HG02798 (cell line): Measurements from ENCODE around the gene SIK3.

Experiments used
- ATAC-seq: cut with Tn5 transposase; IDR thresholded peaks from one replicate; pipeline ENCODE4 v1.9.1; 2021; ENCODE audit warnings: mild to moderate bottlenecking; ENCODE audit not compliant: unreplicated experiment, poor library complexity

SIK3 gene

GRCh38 chr11:117081908-117082307 lies 16.3 kb downstream of the SIK3 start:
- ATAC-seq: no peak

GRCh38 chr11:117080370-117080769 lies 17.9 kb downstream of the SIK3 start:
- no peak for ATAC-seq

- ATAC-seq: no peak
Measured at GRCh38 chr11:117076941-117077691, 21.1 kb downstream of the SIK3 start.

GRCh38 chr11:117075186-117075585 lies 23.0 kb downstream of the SIK3 start:
- ATAC-seq: no peak

- ATAC-seq: peak; percentile 9
Measured at GRCh38 chr11:117074119-117074518, 24.1 kb downstream of the SIK3 start.

- ATAC-seq: peak; percentile 42
Measured at GRCh38 chr11:117073539-117073938, 24.7 kb downstream of the SIK3 start.

GRCh38 chr11:117072517-117073461 lies 25.4 kb downstream of the SIK3 start:
- peak; percentile 2 for ATAC-seq

GRCh38 chr11:117071344-117071787 lies 26.9 kb downstream of the SIK3 start:
- ATAC-seq: no peak

- no peak for ATAC-seq
Measured at GRCh38 chr11:117070016-117070415, 28.2 kb downstream of the SIK3 start.

GRCh38 chr11:117068303-117068860 lies 29.8 kb downstream of the SIK3 start:
- ATAC-seq: no peak

GRCh38 chr11:117066959-117067358 lies 31.3 kb downstream of the SIK3 start:
- ATAC-seq: no peak

- ATAC-seq: no peak
Measured at GRCh38 chr11:117064275-117064674, 34.0 kb downstream of the SIK3 start.

GRCh38 chr11:117062498-117062897 lies 35.7 kb downstream of the SIK3 start:
- ATAC-seq: no peak

- ATAC-seq: no peak
Measured at GRCh38 chr11:117061256-117061655, 37.0 kb downstream of the SIK3 start.

- ATAC-seq: no peak
Measured at GRCh38 chr11:117059611-117060148, 38.5 kb downstream of the SIK3 start.

- ATAC-seq: no peak
Measured at GRCh38 chr11:117058761-117059261, 39.4 kb downstream of the SIK3 start.

GRCh38 chr11:117057727-117058126 lies 40.5 kb downstream of the SIK3 start:
- ATAC-seq: no peak

GRCh38 chr11:117057317-117057716 lies 40.9 kb downstream of the SIK3 start:
- no peak for ATAC-seq

- no peak for ATAC-seq
Measured at GRCh38 chr11:117055469-117055868, 42.8 kb downstream of the SIK3 start.

GRCh38 chr11:117054382-117054781 lies 43.8 kb downstream of the SIK3 start:
- no peak for ATAC-seq
